Right renal pelvis (tissue), 4 donors: ENCODE results near the gene AUTS2. TPM values are rescaled to one million over a fixed set of nuclear protein-coding genes. Genes with fewer than 3 reads are reported as not detected.

Source experiments
- DNase-seq, 4 donors: peaks; one replicate each; pipeline ENCODE4 v3.0.0-alpha.2; 2013; ENCODE audit warnings: low read depth in 4 of 4, low spot score in 3 of 4, missing footprints in 1 of 4
- polyA plus RNA-seq, 4 donors: library from polyadenylated mRNA; unstranded; fragments of 120-200 nt; gene quantifications; one replicate each; pipeline ENCODE4 v1.2.1, GENCODE V29; 2013; ENCODE audit not compliant: insufficient read length in 4 of 4

The AUTS2 gene
- 10 to 100 TPM; 67.5 to 85.6 (median 76.0) TPM for polyA plus RNA-seq

DNA sequence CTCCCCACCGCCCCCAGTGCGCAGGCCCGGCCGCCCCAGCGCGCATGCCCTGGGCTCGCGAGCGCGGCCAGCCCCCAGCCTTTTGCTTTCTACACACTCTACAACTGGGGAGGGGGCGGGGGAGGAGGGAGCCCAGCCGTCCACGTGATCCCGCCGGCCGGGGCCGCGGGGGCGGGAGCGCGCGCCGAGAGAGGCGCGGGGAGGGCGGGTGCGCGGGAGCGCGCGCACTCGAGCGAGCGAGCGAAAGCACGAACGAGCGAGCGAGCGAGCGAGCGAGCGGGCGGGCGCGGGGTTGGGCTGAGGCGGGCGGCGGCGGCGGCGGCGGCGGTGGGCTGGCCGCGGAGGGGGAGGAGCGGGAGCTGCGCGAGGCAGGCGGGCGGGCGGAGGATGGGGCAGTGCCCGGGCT is at the start of gene AUTS2:
TSS of gene AUTS2 (plus strand) at position 395 of the 406 bp plus-strand sequence. CDS start 1,179 bp downstream, outside the sequence.
- DNase-seq, result peak; percentile 88 to 96 (median 94)

DNA sequence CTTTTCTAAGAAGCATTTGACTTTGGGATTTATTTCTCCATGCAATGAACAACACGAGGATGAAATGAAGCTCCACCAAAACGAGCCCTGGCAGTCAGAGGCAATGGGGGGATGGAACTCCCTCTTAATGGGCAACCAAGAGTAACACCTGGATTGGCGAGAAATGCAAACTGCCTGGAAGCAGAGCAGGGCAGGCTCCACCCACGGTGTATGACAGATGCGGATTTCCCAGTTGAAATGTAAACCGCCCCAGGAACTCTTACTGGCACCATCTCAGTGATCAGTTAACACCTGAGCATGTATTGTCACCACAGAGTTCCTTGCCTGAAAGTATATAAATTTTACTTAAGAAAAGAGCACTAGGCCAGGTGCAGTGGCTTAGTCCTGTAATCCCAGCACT is 47.3 kb upstream of the AUTS2 start:
- no peak for DNase-seq

DNA sequence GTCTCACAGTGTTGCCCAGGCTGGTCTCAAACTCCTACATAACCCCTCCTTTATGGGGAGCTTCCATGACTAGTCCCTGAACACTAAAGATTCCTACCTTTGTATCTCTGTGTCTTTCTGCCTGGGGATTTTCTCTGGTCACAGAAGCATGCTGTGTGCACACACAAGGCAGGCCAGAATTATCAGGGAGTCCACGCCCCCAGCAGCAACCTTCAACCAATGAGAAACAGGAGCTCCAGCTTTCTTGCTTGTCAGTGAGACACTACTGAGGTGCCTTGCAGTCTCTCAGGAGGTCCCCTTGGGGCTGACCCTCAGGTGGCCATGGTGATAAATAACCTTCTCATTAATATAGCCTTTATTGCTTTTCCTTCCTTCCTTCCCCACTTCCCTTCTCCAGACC is 45.1 kb upstream of the AUTS2 start:
- DNase-seq, result no peak

GRCh38 chr7:69561266-69561960 is 36.9 kb upstream of the AUTS2 start:
- no peak for DNase-seq

DNA sequence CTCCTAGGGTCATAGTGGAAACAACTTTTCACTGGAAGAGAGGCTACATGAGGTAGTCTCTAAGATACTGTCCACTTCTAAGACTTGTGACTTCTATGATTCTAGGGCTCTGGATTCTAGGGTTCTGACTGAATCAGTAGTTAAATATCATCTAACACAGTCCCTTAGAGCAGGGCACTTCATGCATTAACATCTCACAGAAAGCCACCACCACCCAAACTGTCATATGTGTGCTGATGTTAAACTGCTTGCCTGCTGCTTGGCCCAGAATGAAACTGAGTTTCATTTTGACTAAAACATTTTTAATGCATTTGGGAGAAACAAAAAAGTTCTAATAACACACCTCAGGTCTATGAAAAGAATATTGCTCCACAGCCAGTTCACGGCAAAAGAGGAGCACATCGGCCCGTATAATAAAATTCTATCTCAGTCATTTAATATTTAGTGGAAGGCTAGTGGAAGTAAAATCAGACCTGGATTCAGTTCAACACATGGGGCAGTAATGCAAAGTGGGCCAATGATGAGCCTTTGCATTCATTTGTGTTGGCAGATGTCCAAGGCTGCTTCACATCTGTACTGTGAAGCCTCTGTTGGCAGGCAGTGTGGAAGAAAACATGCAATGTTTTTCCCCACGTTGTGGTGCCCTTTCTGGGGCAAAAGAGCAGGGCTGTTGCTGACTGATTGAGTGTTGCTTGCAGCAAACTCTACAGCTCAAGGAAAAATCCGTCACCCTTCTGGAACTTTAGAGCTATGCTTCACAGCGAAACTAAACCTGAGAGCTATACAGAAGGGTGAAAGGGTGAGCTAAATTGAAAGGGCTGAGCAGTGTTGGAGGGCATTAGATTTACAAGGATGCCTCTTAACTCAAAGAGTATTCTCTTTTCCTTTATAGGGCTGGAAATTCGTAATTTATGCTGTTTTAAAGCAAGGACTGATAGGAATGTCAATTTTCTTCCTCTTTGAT is 33.5 kb upstream of the AUTS2 start:
- peak; percentile 35 to 40 (median 38) for DNase-seq

GRCh38 chr7:69567800-69568199 is 30.5 kb upstream of the AUTS2 start:
- DNase-seq, result no peak

- DNase-seq, result no peak
Measured at GRCh38 chr7:69568266-69568665, 30.0 kb upstream of the AUTS2 start.

GRCh38 chr7:69575651-69576050 is 22.6 kb upstream of the AUTS2 start:
- no peak for DNase-seq

- DNase-seq, result no peak
Measured at GRCh38 chr7:69577221-69577620, 21.1 kb upstream of the AUTS2 start.

DNA sequence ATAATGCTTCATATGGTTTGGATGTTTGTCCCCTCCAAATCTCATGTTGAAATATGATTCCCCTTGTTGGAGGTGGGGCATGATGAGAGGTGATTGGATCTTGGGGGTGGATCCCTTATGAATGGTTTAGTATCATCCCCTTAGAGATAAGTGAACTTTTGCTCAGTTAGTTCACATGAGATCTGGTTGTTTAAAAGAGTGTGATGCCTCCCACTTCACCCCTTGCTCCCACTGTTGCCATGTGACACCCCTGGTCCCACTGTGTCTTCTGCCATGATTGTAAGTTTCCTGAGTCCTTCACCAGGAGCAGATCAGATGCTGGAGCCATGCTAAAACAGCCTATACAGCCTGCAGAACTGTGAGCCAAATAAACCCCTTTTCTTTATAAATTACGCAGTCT is 13.1 kb upstream of the AUTS2 start:
- DNase-seq, result no peak

DNA sequence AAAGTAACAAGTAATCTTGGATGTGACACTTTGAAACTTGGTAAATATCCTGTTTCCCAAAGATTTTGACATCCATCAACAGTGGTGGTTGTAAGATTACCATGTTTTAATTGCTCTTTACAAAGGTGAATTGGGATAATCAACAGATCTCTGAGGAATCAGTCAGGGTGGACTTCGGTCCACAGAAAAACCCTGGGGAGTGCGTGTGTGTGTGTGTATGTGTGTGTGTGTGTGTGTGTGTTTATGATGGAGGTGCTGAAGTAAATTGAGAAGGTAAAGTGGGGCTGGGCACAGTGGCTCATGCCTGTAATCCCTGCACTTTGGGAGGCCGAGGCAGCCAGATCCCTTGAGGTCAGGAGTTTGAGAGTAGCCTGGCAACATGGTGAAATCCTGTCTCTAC is 12.0 kb upstream of the AUTS2 start:
- DNase-seq, result no peak

DNA sequence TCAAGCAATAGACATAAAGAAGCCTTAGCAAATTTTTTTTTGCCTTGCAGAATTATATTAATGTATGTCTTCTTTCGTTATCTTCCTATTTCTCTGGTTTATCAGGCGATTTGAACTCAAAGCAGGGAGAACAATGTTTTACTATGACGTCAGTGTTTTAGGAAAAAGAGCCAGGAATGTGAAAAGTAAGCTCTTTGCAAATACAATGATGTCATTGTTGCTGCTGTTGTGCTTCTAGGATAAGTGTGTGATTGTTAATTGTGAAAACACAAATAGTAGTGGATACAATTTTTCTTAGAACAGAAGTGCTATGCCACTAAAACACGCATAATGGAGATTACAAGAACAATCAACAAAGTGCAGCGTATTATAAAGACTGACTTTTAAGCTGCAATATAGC is 9.5 kb upstream of the AUTS2 start:
- no peak for DNase-seq

GRCh38 chr7:69591805-69592204 is 6.5 kb upstream of the AUTS2 start:
- DNase-seq, result no peak

DNA sequence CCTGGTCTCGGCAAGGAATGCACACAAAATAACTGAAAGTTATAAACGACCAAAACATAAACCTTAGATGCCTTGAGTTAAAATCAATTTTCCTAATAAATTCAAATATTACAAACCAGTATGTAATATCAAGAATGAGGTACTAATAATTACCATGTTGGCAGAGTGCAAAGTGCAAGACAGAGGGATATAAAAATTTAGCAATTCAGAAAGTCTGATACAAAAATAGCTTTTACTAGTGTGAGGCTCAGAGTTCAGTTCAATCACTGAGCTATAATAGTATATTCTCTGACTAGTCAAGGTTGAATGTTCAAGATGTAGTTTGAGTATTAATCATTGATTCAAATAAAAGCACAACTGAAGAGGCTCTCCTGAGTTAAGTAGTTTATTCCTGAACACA is 4.8 kb upstream of the AUTS2 start:
- DNase-seq, result no peak

DNA sequence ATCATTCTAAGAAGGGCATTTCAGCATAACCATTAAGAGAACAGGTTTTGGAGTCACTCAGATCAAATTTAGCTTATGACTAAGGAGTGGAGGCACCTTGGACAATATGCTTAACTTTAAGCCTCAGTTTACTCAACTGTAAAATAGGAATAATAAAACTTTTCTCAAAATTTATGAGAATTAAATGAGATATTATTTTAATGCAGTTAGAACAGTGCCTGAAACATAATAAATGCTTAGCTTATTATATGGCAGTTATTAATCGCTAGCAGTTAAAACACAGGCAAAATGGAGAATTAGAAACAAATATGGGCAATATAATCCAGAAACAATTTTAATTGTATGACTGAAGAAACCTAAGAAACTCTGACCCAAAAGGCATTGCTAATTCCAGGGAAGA is 2.9 kb upstream of the AUTS2 start:
- DNase-seq, result no peak

DNA sequence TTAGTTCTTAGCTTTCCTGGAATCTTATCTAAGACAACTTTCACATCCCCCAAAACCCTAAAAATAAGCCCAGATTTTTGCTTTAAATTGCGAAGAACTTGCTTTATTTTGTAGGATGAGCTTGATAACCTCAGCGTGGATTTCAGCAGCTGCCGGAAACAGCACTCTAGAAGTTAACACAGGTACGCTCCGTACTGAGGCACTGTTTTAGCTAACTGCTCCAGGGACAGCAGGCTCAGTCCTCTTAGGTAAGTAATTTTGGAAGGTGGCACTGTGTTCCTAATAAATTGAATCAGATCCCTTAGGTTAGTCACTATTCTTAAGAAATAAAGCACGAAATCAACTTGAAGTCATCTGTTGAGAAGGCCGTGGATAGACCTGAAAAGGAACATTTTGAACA is 2.2 kb upstream of the AUTS2 start:
- DNase-seq, result no peak

- DNase-seq, result peak in 1 of 4 donors; percentile 5
Measured at GRCh38 chr7:69596723-69597277, 1.5 kb upstream of the AUTS2 start.

DNA sequence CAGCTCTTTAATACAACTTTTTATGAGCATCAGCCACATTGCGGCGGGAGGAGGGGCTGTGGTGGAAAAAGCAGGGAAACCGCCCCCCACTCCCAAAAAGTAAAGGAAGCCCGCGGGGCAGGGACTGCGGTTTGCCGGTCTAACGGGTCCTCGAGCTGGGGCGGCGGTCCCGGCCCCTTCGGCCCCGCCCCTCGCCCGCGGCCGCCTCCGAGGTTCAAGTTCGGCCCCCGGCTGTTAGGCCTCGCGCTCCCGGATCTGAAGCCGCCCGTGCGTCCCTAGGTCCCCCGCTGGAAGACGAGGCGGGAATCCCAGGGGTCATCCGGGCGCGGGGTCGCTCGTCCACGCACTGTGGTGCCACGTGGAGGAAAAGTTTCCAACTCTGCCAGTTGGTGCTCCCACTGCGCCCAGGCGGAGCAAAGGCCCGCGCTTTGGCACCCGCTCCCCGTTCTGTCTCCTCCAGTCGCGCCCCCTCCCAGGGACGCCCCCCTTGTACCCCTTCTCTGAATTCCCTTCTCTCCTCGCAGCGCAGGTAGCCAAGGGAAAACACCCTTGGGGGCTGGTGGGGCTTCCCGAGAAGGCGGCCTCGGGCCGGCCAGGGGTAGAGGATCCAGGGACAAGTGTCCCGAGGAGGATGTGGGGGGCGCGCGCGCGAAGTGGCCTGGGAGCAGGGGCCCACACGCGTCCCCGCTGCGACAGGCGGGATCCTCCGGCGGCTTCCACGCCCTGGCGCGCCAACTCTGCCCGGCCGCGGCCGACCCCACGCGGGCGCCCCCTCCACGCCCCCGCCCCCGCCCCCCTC is 798 bp upstream of the AUTS2 start:
- DNase-seq, result peak in 1 of 4 donors; percentile 36

- DNase-seq, result peak in 2 of 4 donors; percentile 30 to 48
Measured at GRCh38 chr7:69598487-69599285, 411 bp downstream of the AUTS2 start.
